K562 (cell line): ENCODE results near the gene ADK. TPM values are rescaled to one million over a fixed set of nuclear protein-coding genes. Genes with fewer than 3 reads are reported as not detected.
A peak's percentile ranks its signal among the peaks of the same experiment; 100 is the strongest.

Source experiments
- BCOR ChIP-seq: fragments of 450-650 bp; IDR thresholded peaks from 2 replicates; pipeline ENCODE4 v1.6.1; 2016
- CHD4 ChIP-seq: fragments of 200-600 bp; sonication (generic); IDR thresholded peaks from 3 replicates; pipeline ENCODE4 v1.6.1; 2012; ENCODE audit warnings: low read depth, mild to moderate bottlenecking, mixed read lengths, low read length, inconsistent platforms; ENCODE audit not compliant: insufficient read depth, insufficient replicate concordance, poor library complexity, severe bottlenecking
- ETV6 ChIP-seq, 3 experiments: fragments of 150-350 bp in 1 of 3; sonication (generic) in 1 of 3; formaldehyde crosslinking in 1 of 3; IDR thresholded peaks; 2 replicates each; pipeline versions ENCODE4 v1.6.1 to v1.8.0; 2014 to 2022; ENCODE audit warnings: borderline replicate concordance in 2 of 3, low read depth in 2 of 3, antibody characterized with exemption in 1 of 3, low read length in 1 of 3, mild to moderate bottlenecking in 1 of 3, missing genetic modification reagents in 1 of 3
- GATA2 ChIP-seq: sonication (generic); formaldehyde crosslinking; IDR thresholded peaks from 2 replicates; pipeline ENCODE4 v1.4.0; 2020; ENCODE audit warnings: mild to moderate bottlenecking, missing genetic modification reagents
- HDAC1 ChIP-seq, 2 experiments: fragments of 450-650 bp; IDR thresholded peaks; 2 replicates each; pipeline ENCODE4 v1.6.1; 2016 to 2017; ENCODE audit warnings: inconsistent platforms in 1 of 2, mild to moderate bottlenecking in 1 of 2, moderate library complexity in 1 of 2
- HDAC2 ChIP-seq: fragments of 450-650 bp; IDR thresholded peaks from 2 replicates; pipeline ENCODE4 v1.6.1; 2016; ENCODE audit warnings: mild to moderate bottlenecking
- HDAC8 ChIP-seq: fragments of 450-650 bp; IDR thresholded peaks from 2 replicates; pipeline ENCODE4 v1.6.1; 2016; ENCODE audit warnings: mild to moderate bottlenecking, missing genetic modification characterization, moderate library complexity, missing compliant biosample characterization
- MED1 ChIP-seq: sonication (generic); formaldehyde crosslinking; IDR thresholded peaks from 2 replicates; pipeline ENCODE4 v1.8.1; 2023; ENCODE audit warnings: missing genetic modification reagents, borderline replicate concordance
- NUFIP1 ChIP-seq: fragments of 450-650 bp; IDR thresholded peaks from 2 replicates; pipeline ENCODE4 v1.6.1; 2018; ENCODE audit not compliant: partially characterized antibody
- PTBP1 ChIP-seq: fragments of 200-400 bp; formaldehyde crosslinking; IDR thresholded peaks from 2 replicates; pipeline ENCODE4 v1.6.1; 2017; ENCODE audit warnings: low read depth, low read length
- RBM14 ChIP-seq: fragments of 200-400 bp; formaldehyde crosslinking; IDR thresholded peaks from 2 replicates; pipeline ENCODE4 v1.6.1; 2018; ENCODE audit warnings: low read depth, mild to moderate bottlenecking, low read length, moderate library complexity, borderline replicate concordance; ENCODE audit not compliant: insufficient read depth
- RBM25 ChIP-seq: fragments of 200-400 bp; formaldehyde crosslinking; IDR thresholded peaks from 2 replicates; pipeline ENCODE4 v1.6.1; 2018; ENCODE audit warnings: low read length, low read depth, moderate library complexity; ENCODE audit not compliant: severe bottlenecking
- RCOR1 ChIP-seq, 2 experiments: IDR thresholded peaks; 2 replicates each; pipeline ENCODE4 v1.6.1; 2012; ENCODE audit warnings: low read depth in 2 of 2, low read length in 2 of 2, borderline replicate concordance in 1 of 2, improper control_type of control experiment in 1 of 2
- SLC30A9 ChIP-seq: fragments of 250-450 bp; sonication (Bioruptor Pico); IDR thresholded peaks from 2 replicates; pipeline ENCODE4 v1.8.0; 2022; ENCODE audit warnings: mild to moderate bottlenecking, moderate library complexity
- TCF7L2 ChIP-seq: fragments of 150-350 bp; IDR thresholded peaks from 2 replicates; pipeline ENCODE4 v1.6.1; 2016; ENCODE audit warnings: low read depth, mild to moderate bottlenecking, low read length, moderate library complexity
- ZFX ChIP-seq: sonication (generic); formaldehyde crosslinking; IDR thresholded peaks from 2 replicates; pipeline ENCODE4 v1.8.0; 2022; ENCODE audit warnings: mild to moderate bottlenecking, missing genetic modification reagents, moderate library complexity
- ZNF121 ChIP-seq: sonication (generic); formaldehyde crosslinking; conservative IDR thresholded peaks from 2 replicates; pipeline ENCODE4 v1.8.0; 2022; ENCODE audit warnings: missing genetic modification reagents
- polyA plus RNA-seq, 8 experiments: library from polyadenylated mRNA; depleted of rRNA in 4 of 8; stranded (reverse) in 5 of 8; unstranded in 3 of 8; fragments of >200 nt; fragmentation: Nextera tagmentation in 2 of 8; fragmentation: Illumina TruSeq in 1 of 8; extraction: Ambion mirVana in 2 of 8; extraction: Trizol in 1 of 8; gene quantifications; 2 replicates each; pipeline versions ENCODE4 v1.2.1 to v1.2.3, GENCODE V29; 2011 to 2014; ENCODE audit warnings: inconsistent platforms in 1 of 8, missing spikeins in 1 of 8
- total RNA-seq, 7 experiments: library from RNA; depleted of rRNA in 6 of 7; stranded (reverse); fragments of >200 nt in 6 of 7; fragmentation: Illumina TruSeq in 2 of 7; extraction: Trizol in 2 of 7; gene quantifications; 2 replicates each; pipeline versions ENCODE4 v1.2.1 to v1.2.3, GENCODE V29; 2011 to 2021; ENCODE audit warnings: low replicate concordance in 1 of 7
- TF ChIP-seq, protein P1 (sequence below): sonication (generic); formaldehyde crosslinking; IDR thresholded peaks from 2 replicates; pipeline ENCODE4 v1.8.0; 2022; ENCODE audit warnings: mild to moderate bottlenecking, missing genetic modification reagents
- TF ChIP-seq, protein P2 (sequence below): fragments of 450-650 bp; IDR thresholded peaks from 2 replicates; pipeline ENCODE4 v1.6.1; 2018; ENCODE audit warnings: mild to moderate bottlenecking, low read depth; ENCODE audit not compliant: partially characterized antibody
- TF ChIP-seq, protein P3 (sequence below): fragments of 450-650 bp; IDR thresholded peaks from 2 replicates; pipeline ENCODE4 v1.6.1; 2016; ENCODE audit warnings: antibody characterized with exemption

ADK gene
- total and polyA plus RNA-seq, 9 of the 15 experiments (the other 6 are each of a cell fraction or from before 2014, with no cell fraction given), result 54.2 to 97.8 (median 73.6) TPM

DNA sequence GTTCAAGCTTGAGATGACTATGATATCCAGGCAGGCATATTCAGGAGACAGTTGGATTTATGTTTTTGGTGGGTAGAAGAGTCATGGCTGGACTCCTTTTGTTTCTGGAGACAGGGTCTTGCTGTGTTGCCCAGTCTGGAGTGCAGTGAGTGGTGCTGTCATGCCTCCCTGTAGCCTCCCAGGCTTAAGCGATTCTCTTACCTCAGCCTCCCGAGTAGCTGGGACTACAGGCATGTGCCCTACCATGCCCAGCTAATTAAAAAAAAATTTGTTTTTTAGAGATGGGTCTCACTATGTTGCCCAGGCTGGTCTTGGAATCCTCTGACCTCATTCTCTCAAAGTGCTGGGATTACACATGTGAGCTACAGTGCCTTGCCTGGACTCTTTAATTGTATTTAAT lies 62.0 kb downstream of the ADK start (continued):
- TF ChIP-seq, protein P1, sequence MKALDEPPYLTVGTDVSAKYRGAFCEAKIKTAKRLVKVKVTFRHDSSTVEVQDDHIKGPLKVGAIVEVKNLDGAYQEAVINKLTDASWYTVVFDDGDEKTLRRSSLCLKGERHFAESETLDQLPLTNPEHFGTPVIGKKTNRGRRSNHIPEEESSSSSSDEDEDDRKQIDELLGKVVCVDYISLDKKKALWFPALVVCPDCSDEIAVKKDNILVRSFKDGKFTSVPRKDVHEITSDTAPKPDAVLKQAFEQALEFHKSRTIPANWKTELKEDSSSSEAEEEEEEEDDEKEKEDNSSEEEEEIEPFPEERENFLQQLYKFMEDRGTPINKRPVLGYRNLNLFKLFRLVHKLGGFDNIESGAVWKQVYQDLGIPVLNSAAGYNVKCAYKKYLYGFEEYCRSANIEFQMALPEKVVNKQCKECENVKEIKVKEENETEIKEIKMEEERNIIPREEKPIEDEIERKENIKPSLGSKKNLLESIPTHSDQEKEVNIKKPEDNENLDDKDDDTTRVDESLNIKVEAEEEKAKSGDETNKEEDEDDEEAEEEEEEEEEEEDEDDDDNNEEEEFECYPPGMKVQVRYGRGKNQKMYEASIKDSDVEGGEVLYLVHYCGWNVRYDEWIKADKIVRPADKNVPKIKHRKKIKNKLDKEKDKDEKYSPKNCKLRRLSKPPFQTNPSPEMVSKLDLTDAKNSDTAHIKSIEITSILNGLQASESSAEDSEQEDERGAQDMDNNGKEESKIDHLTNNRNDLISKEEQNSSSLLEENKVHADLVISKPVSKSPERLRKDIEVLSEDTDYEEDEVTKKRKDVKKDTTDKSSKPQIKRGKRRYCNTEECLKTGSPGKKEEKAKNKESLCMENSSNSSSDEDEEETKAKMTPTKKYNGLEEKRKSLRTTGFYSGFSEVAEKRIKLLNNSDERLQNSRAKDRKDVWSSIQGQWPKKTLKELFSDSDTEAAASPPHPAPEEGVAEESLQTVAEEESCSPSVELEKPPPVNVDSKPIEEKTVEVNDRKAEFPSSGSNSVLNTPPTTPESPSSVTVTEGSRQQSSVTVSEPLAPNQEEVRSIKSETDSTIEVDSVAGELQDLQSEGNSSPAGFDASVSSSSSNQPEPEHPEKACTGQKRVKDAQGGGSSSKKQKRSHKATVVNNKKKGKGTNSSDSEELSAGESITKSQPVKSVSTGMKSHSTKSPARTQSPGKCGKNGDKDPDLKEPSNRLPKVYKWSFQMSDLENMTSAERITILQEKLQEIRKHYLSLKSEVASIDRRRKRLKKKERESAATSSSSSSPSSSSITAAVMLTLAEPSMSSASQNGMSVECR (CRISPR knock-in tag), result no peak
- TF ChIP-seq ETV6 (IDR thresholded peaks at IDR 0.05; ENCODE audit: borderline replicate concordance in 1 of 2, low read depth in 2 of 2, low read length in 1 of 2) (no peak), ETV6 (CRISPR knock-in tag; IDR thresholded peaks at IDR 0.05; ENCODE audit: borderline replicate concordance) (no peak), ZNF121 (CRISPR knock-in tag) (peak; percentile 97), TCF7L2 (no peak), PTBP1 (no peak), CHD4 (no peak), RBM25 (peak; percentile 68), GATA2 (CRISPR knock-in tag) (no peak), HDAC1 (IDR thresholded peaks at IDR 0.05) (0 out of 4 replicates have a peak, but pooled peaks of 1 of the 2 experiments have one; percentile 32), ZFX (no peak), RCOR1 (IDR thresholded peaks at IDR 0.05; ENCODE audit: borderline replicate concordance in 1 of 2, low read depth in 2 of 2, low read length in 2 of 2) (no peak), HDAC8 (tag) (no peak), HDAC2 (0 out of 2 replicates have a peak, but pooled peaks have one; percentile 47), BCOR (peak; percentile 86), RBM14 (no peak), MED1 (CRISPR knock-in tag) (no peak), SLC30A9 (CRISPR knock-in tag) (no peak), NUFIP1 (no peak)
- TF ChIP-seq, protein P2, sequence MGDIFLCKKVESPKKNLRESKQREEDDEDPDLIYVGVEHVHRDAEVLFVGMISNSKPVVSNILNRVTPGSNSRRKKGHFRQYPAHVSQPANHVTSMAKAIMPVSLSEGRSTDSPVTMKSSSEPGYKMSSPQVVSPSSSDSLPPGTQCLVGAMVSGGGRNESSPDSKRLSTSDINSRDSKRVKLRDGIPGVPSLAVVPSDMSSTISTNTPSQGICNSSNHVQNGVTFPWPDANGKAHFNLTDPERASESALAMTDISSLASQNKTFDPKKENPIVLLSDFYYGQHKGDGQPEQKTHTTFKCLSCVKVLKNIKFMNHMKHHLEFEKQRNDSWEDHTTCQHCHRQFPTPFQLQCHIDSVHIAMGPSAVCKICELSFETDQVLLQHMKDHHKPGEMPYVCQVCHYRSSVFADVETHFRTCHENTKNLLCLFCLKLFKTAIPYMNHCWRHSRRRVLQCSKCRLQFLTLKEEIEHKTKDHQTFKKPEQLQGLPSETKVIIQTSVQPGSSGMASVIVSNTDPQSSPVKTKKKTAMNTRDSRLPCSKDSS, result no peak
- TF ChIP-seq, protein P3, sequence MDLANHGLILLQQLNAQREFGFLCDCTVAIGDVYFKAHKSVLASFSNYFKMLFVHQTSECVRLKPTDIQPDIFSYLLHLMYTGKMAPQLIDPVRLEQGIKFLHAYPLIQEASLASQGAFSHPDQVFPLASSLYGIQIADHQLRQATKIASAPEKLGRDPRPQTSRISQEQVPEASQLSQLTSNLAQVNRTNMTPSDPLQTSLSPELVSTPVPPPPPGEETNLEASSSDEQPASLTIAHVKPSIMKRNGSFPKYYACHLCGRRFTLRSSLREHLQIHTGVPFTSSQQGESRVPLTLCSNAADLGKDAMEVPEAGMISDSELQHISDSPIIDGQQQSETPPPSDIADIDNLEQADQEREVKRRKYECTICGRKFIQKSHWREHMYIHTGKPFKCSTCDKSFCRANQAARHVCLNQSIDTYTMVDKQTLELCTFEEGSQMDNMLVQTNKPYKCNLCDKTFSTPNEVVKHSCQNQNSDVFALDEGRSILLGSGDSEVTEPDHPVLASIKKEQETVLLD, result no peak
